ENCODE results near the gene KAZN. TPM values are rescaled to one million over a fixed set of nuclear protein-coding genes. Genes with fewer than 3 reads are reported as not detected.

KAZN gene
- polyA plus RNA-seq, 1 of the 3 experiments (the other 2 are of a cell fraction) = 6.8 TPM

DNA sequence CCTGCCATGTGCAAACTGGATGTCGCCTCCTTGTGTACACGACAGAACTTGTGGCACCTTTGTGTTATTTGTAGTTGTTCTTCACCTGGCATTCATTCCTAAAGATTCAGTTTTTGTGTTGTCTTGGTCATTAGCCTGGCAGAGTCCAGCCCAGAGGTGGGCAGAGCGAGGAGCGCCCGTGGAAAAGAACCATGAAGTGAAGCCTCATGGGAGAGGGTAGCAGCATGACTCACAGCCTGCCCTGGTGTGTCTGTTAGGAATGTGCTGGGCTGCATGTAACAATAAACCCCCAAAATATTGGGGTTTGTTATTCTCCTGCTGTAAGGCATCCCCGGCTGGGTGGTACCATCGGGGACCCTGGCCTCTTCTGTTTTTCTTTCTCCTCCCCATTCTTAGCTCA is 430.1 kb downstream of the KAZN start:
- TF ChIP-seq YY1 (IDR thresholded peaks at IDR 0.05; ENCODE audit: low read depth) (no peak), RFX5 (IDR thresholded peaks at IDR 0.05; ENCODE audit: low read length) (no peak), MEF2A (IDR thresholded peaks at IDR 0.05; ENCODE audit: borderline replicate concordance, low read depth) (no peak), FOXM1 (IDR thresholded peaks at IDR 0.05; ENCODE audit: low read depth) (no peak), RXRA (IDR thresholded peaks at IDR 0.05; ENCODE audit: borderline replicate concordance, low read depth) (no peak), JUND (IDR thresholded peaks at IDR 0.05) (no peak), MXI1 (IDR thresholded peaks at IDR 0.05; ENCODE audit: low read depth, low read length) (no peak), TCF12 (IDR thresholded peaks at IDR 0.05) (no peak), TEAD4 (IDR thresholded peaks at IDR 0.05; ENCODE audit: borderline replicate concordance, insufficient read depth) (no peak), ELF1 (IDR thresholded peaks at IDR 0.05) (no peak), GABPA (IDR thresholded peaks at IDR 0.05; ENCODE audit: low read depth) (no peak), TAF1 (IDR thresholded peaks at IDR 0.05; ENCODE audit: borderline replicate concordance, low read depth, low read length) (no peak), IRF3 (IDR thresholded peaks at IDR 0.05; ENCODE audit: low read depth, low read length) (no peak), SMC3 (IDR thresholded peaks at IDR 0.05; ENCODE audit: low read depth, low read length) (no peak)
- TF ChIP-seq, protein P1, sequence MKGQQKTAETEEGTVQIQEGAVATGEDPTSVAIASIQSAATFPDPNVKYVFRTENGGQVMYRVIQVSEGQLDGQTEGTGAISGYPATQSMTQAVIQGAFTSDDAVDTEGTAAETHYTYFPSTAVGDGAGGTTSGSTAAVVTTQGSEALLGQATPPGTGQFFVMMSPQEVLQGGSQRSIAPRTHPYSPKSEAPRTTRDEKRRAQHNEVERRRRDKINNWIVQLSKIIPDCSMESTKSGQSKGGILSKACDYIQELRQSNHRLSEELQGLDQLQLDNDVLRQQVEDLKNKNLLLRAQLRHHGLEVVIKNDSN (IDR thresholded peaks at IDR 0.05; ENCODE audit: borderline replicate concordance, low read depth) = no peak
- TF ChIP-seq, protein P2, sequence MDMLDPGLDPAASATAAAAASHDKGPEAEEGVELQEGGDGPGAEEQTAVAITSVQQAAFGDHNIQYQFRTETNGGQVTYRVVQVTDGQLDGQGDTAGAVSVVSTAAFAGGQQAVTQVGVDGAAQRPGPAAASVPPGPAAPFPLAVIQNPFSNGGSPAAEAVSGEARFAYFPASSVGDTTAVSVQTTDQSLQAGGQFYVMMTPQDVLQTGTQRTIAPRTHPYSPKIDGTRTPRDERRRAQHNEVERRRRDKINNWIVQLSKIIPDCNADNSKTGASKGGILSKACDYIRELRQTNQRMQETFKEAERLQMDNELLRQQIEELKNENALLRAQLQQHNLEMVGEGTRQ (IDR thresholded peaks at IDR 0.05; ENCODE audit: borderline replicate concordance, low read depth, low read length) = no peak
- ChIA-PET POLR2A (no interaction called here), CTCF (interaction anchor here (0.8 to 4.4 kb wide), 15 partner anchors 14 to 915 kb away, joined by 3 to 44 read pairs (median 7); no protein-coding TSS in a partner anchor)
- H3K36me3 ChIP-seq (replicated peaks in 1 of 2; ENCODE audit: control insufficient read depth in 1 of 2, insufficient read depth in 2 of 2, low read length in 1 of 2) = no peaks in the 10 kb centered on the region
- H3K4me3 ChIP-seq (ENCODE audit: low read depth in 2 of 2, low read length in 1 of 2) = no peak overlapping the region
- H3F3A ChIP-seq (replicated peaks; ENCODE audit: insufficient read depth) = peaks cover 3% of the 10 kb centered on the region
- H3K27ac ChIP-seq (ENCODE audit: low read depth in 2 of 2, low read length in 1 of 2) = no peak overlapping the region
- H3K9me3 ChIP-seq = no peaks in the 10 kb centered on the region
- no peaks in the 10 kb centered on the region for H3K4me1 ChIP-seq (ENCODE audit: control insufficient read depth in 1 of 2, insufficient read depth in 2 of 2, low read depth in 1 of 2, low read length in 1 of 2)
- H3K9me2 ChIP-seq = no peaks in the 10 kb centered on the region
- H3K27me3 ChIP-seq (ENCODE audit: insufficient read depth) = no peaks in the 10 kb centered on the region
- 91% methylated on average over 7 of the region's 7 CpGs for WGBS (ENCODE audit: low lambda C conversion rate)
- DNase-seq = no peak
- peaks cover 40% of the 10 kb centered on the region; the same call in 1 of the 2 replicates for H3K79me2 ChIP-seq (ENCODE audit: insufficient read depth)
- no peak overlapping the region for H3K9ac ChIP-seq
- H2AFZ ChIP-seq (ENCODE audit: low read depth) = no peak overlapping the region
- H3K4me2 ChIP-seq = no peak overlapping the region
- peaks cover 10% of the 10 kb centered on the region; the same call in 1 of the 2 replicates for H4K20me1 ChIP-seq (ENCODE audit: insufficient read depth)

GRCh38 chr1:15029036-15029435 is 430.6 kb downstream of the KAZN start:
- Histone ChIP-seq H3K27me3 (ENCODE audit: insufficient read depth) (no peaks in the 10 kb centered on the region), H3K9me3 (no peaks in the 10 kb centered on the region), H3K9me2 (no peaks in the 10 kb centered on the region), H4K20me1 (ENCODE audit: insufficient read depth) (peaks cover 11% of the 10 kb centered on the region; the same call in 1 of the 2 replicates), H3K27ac (ENCODE audit: low read depth in 2 of 2, low read length in 1 of 2) (no peak overlapping the region), H3K4me1 (ENCODE audit: control insufficient read depth in 1 of 2, insufficient read depth in 2 of 2, low read depth in 1 of 2, low read length in 1 of 2) (no peaks in the 10 kb centered on the region), H3K79me2 (ENCODE audit: insufficient read depth) (peaks cover 43% of the 10 kb centered on the region; the same call in 1 of the 2 replicates), H3F3A (replicated peaks; ENCODE audit: insufficient read depth) (peaks cover 4% of the 10 kb centered on the region), H3K4me2 (no peak overlapping the region), H2AFZ (ENCODE audit: low read depth) (no peak overlapping the region), H3K9ac (no peak overlapping the region), H3K36me3 (replicated peaks in 1 of 2; ENCODE audit: control insufficient read depth in 1 of 2, insufficient read depth in 2 of 2, low read length in 1 of 2) (no peaks in the 10 kb centered on the region), H3K4me3 (ENCODE audit: low read depth in 2 of 2, low read length in 1 of 2) (no peak overlapping the region)
- 99% methylated on average over 5 of the region's 6 CpGs for WGBS (ENCODE audit: low lambda C conversion rate)
- CTCF ChIA-PET = interaction anchor here (1.0 to 4.4 kb wide), 7 partner anchors 14 to 915 kb away, joined by 3 to 44 read pairs (median 10); no protein-coding TSS in a partner anchor
- no peak for DNase-seq
- POLR2A ChIA-PET = no interaction called here
- TF ChIP-seq, protein P3, sequence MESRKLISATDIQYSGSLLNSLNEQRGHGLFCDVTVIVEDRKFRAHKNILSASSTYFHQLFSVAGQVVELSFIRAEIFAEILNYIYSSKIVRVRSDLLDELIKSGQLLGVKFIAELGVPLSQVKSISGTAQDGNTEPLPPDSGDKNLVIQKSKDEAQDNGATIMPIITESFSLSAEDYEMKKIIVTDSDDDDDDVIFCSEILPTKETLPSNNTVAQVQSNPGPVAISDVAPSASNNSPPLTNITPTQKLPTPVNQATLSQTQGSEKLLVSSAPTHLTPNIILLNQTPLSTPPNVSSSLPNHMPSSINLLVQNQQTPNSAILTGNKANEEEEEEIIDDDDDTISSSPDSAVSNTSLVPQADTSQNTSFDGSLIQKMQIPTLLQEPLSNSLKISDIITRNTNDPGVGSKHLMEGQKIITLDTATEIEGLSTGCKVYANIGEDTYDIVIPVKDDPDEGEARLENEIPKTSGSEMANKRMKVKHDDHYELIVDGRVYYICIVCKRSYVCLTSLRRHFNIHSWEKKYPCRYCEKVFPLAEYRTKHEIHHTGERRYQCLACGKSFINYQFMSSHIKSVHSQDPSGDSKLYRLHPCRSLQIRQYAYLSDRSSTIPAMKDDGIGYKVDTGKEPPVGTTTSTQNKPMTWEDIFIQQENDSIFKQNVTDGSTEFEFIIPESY (IDR thresholded peaks at IDR 0.05; ENCODE audit: borderline replicate concordance, low read depth) = no peak
- TF ChIP-seq TCF12 (IDR thresholded peaks at IDR 0.05) (no peak), ELF1 (IDR thresholded peaks at IDR 0.05) (no peak), IRF3 (IDR thresholded peaks at IDR 0.05; ENCODE audit: low read depth, low read length) (no peak), JUND (IDR thresholded peaks at IDR 0.05) (no peak), RCOR1 (IDR thresholded peaks at IDR 0.05; ENCODE audit: low read length) (no peak), SIN3A (IDR thresholded peaks at IDR 0.05; ENCODE audit: borderline replicate concordance, low read depth, low read length) (no peak), FOXM1 (IDR thresholded peaks at IDR 0.05; ENCODE audit: low read depth) (no peak), GATA2 (CRISPR knock-in tag; IDR thresholded peaks at IDR 0.05) (no peak)
- TF ChIP-seq, protein P1 (IDR thresholded peaks at IDR 0.05; ENCODE audit: borderline replicate concordance, low read depth) = no peak
- TF ChIP-seq, protein P2 (IDR thresholded peaks at IDR 0.05; ENCODE audit: borderline replicate concordance, low read depth, low read length) = no peak
